Measurements from ENCODE around the gene PDP2.

The PDP2 gene

DNA sequence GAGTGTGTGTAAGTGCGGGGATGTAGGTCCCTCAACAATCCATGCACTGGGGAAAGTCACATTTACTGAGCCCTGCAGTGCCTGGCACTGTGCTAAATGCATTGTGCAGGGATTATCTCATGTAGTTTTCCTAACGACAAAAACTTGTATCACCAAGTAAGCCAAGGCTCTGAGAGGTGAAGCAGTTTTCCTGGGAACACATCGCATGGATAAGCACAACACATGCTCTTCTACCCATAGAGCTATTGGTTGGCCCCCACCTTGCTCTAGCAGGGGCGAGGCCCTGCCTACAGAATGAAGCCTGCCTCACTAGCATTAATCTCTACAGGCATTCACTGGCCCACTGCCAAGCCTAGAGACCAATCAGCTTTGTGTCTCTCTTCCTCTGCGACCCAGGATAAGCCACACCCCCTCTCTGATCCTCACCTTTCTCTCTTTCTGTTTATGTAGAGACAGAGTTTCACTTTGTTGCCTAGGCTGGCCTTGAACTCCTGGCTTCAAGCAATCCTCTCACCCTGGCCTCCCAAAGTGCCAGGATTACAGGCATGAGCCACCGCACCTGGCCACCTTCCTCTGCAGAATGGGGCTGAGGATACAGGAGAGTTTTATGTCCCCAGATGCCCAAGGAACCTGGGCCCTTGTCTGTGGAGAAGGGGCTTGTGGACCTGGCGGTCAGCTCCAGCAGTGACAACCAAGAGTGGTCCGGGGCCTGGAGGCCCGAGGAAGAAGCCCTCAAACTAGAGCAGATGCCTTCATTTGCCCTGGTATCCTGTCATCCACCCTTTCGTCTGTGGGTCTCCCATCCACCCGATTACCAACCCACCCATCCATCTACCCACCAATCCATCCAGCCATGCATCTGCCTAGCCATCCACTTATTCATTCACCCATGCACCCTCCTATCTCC, 25.6 kb downstream of the PDP2 start:
- FAIRE-seq: no peak

DNA sequence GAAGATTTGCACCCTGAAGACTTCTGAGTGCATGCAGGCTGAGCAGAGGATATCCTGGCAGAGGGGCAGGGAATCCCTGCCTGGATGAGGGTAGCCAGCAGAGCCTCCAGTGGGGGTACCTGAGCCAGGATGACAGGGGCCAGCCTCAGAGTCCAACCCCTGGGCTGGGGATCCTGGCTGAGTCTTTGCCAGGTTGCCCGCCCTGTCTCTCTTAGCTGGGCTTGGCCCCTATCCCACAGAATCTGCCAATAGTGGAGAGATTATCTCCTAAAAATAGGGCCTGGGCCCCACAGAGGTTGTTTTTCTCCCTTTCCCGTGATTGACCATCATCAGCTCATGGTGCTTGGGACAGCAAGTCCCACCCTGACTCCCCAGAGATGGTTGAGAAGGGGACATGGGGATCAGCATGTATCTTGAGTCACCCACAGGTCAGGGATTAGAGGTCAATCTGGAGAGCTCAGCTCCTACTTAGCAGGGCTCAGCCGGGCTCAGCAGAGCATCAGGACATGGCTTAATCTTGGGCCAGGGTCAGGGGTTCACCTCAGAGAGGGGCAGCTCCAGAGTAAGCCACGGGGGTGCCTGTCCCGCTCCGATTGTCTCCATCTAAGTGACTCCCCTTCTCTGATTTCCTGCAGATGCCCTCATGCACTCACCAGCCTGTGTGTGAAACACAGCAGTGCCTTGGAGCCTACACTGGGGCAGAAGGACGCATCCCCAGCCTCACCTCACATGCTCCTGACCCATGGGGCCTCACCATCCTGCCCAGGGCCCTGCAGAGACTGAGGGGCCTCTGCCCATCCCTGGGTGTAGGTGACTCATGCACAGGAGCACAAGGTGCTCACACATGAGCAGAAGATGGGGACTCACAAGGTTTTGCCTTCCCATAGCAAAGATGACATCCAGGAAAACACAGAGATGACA, 26.9 kb downstream of the PDP2 start:
- FAIRE-seq: no peak

DNA sequence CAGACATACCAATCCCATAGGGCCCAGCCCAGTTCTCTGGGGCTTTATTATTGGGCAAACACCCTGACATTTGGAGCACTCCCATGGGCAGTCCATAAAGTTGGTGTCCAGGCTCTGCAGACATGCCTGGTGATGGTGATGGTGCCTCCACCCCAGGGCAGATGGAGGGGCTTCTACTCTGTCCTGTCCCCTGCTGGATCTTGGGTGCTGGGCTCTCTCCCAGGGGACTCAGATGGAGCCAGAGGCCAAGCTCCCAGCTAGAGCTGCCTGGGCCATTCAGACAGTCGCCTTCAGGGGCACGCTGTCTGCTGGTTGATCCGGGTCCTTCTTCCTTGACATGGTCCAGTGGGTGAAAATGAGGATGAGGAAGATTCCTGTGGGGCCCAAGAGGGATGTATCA, 27.8 kb downstream of the PDP2 start:
- FAIRE-seq: no peak

DNA sequence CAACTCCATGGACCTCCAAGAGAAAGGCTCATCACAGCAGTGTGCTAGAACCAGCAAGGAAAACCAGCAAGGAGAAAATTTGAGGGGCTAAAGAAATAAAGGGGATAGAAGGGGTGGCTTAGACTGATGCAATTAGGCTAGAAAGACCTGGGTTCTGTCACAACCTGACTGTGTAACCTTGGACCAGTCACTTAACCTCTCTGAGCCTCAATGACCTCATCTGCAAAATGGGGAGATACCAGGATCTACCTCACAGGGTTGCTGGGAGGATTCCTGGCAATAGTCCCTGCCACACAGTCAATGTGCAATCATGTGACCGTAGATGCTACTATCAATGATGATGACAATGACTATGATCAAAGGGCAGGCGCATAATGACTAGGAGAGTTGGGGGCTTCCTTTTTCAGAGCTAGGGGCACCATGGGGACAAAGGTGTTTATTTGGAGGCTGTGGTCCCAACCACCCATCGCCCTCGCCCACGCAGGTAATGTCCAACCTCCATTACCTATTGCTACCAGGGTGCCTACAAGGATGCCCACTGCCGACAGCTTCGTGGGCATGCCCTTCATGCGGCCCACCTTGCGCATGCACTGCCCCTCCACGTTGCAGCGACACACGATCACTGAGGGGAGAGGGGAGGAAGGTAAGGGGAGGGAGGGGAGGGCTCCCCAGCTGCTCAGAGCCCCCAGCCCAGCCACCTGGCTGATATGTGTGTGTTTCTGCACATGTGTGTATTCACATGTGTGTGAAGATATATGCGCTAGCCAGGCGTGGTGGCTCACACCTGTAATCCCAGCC, 28.6 kb downstream of the PDP2 start:
- FAIRE-seq: no peak

DNA sequence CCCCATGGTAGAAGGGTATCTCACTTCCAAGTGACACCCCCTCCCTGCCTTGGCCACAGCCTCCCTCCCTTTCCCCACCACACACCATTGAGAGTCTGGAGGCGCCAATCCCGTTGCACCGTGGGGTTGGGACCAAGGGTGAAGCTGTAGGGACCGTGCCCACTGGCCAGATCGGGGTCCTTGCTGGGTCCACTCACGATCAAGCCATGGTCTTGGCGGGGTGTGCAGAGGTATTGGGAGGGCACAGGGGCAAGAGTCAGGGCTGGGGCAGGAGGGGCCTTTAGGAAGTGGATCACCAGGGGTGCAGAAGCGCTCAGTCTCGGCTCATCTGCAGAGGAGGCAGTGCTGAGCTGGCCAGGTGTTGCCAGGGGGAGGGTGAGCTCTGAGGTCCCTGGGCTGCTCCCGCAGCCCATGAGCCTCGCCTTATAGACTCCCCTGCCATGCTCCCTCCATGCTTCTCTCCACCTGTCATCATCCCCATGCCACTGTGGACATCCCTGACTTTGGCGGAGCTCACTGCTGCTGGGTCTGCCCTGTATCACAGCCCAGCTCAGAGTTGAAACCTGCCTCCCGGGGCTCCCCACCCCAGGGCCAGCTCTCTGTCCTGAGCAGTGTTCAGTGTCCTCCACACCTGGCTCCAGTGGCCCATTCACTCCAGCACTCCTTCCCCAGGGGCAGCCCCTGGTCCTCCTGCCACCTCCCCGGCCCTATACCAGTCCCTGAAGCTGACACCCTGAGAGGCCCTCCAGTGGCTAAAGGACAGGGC, 30.0 kb downstream of the PDP2 start:
- no peak for FAIRE-seq

DNA sequence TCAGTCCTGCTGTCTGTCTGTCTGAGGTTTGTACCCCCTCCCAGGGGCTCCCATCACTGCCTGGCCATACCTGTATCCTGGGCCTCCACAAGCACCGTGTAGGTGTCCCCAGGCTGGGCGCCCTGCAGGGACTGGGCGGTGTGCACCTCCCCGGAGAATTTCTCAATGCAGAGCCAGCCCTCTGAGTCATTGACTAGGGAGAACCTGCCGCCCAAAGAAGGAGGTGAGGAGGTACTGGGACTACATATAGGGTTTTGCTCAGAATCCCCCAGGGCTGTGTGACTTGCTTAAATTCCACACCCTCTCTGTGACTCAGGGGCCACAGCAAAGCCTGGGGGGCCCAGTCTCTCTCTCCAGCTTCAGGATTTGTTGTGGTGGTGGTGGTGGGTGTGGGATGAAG, 30.8 kb downstream of the PDP2 start:
- no peak for FAIRE-seq

DNA sequence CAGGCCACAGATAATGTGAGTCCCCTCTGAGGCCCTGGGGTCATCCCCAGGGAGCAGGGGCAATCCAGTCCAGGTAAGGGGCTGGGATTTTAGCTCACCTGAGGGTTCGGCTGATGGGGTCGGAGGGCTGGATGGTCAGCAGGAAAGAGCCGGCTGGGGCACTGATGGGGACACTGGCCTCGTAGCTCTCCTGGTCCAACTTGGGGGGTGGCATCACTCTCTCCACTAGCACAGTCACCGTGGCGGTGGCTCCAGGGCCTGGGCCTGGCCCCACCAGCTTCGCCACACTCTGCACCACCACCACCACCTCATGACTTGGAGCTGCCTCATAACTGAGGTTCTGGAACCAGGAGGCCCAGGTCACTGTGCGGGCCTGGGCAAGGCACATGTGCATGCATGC, 31.5 kb downstream of the PDP2 start:
- no peak for FAIRE-seq

DNA sequence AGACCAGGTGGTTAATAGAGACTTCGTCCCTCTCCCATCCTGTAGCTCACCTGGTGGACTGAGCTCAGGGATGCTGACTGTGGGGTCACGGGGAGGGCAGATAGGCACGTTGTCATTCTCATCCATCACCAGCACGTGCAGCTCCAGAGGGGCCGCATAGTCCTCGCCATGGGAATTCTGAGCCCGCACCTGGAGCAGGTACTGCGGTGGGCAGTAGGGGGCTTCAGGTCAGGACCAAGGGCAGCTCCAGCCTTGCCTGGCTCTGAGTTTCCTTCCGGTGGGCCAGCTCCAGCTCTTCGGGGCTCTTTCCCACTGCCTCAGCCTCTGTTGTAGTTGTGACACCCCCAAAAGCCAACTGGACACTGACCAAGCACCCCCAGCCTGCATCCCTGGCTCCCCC, 32.8 kb downstream of the PDP2 start:
- no peak for FAIRE-seq

DNA sequence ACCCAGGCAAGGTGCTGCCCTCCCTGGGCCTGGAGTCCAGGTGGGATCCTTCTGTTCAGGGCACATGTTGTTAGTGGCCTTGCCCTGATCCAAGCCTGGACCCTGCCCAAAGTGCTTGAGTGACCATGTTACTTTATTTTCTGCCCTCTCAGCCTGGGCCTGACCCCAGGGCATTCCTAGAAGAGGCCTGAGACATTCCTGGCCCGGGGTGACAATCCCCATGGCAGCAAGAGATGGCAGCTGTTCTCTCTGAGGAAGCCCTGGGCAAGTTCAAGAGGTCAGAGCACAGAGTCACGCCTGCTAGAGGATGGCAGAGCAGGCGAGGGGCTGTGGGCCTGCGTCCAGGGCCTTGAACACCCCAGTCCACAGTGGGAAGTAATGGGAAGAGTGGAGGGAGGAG, 33.4 kb downstream of the PDP2 start:
- FAIRE-seq: no peak

DNA sequence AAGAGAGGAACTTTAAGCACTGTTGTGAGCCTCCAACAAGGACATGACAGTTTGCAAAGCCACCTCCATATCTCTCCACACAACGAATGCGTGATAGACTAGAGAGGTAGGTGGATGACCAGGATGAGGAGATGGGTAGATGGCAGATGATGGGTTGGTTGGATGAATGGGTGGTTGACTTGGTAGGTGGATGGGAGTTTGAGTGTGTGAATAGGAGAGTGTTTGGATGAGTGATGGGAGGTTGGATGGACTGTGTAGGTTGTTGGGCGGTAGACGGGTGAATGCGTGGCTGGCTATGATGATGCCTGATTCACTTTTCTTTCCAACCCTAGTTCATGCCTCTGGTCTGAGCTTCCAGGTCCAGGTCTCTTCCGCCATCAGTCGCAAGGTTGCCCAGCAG, 34.2 kb downstream of the PDP2 start:
- no peak for FAIRE-seq

DNA sequence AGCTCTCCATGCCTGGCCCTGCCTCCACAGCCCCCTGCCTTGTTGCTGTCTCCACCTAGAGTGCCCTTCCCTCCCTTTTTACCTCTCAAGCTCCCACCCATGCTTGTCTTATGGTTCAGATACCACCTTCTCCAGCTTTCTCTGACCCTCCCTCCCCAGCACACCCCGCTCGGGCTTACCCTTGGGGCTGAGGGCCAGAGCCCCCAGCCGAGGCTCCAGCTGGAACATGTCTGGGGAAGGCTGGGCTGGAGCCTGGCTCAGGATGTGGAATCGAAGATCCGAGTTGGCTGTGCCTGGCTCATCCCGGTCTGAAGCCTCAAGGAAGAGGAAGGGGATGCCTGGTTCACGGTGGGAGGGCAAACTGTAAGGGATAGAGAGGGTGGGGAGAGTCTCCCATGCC, 34.7 kb downstream of the PDP2 start:
- no peak for FAIRE-seq

DNA sequence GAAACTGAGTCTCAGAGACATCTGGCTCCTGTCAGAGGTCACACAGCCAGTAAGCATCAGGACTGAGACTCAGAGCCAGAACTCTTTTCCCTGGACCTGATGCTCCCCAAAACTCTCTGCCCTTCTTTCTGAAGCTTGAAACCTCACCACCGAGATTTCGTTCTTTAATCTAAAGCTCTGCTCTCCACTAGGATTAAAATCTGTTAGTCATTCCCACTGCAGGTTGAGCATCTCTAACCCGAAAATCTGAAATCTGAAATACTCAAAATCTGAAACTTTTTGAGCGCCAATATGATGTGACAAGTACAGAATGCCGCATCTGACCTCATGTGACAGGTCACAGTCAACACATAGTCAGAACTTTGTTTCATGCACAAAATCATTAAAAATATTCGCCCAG, 36.2 kb downstream of the PDP2 start:
- FAIRE-seq: no peak

DNA sequence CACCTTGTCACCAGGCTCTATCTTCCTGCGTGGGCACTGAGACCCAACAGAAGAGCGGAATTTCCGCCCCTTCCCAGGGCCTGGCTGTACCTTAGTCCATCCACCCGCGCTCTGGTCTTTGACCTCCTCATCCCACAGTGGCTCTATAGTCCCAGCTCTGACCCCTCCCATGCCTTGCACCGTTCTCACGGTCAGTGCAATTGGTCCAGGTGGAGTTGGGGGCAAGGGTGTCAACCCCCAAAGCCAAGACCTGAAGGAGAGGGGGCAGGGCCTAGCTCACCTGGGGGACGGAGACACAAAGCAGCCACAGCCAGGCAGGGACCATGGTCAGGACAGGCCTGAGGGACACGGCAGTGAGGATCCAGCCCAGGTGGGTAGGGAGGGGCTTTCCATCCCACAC, 37.4 kb downstream of the PDP2 start:
- no peak for FAIRE-seq

DNA sequence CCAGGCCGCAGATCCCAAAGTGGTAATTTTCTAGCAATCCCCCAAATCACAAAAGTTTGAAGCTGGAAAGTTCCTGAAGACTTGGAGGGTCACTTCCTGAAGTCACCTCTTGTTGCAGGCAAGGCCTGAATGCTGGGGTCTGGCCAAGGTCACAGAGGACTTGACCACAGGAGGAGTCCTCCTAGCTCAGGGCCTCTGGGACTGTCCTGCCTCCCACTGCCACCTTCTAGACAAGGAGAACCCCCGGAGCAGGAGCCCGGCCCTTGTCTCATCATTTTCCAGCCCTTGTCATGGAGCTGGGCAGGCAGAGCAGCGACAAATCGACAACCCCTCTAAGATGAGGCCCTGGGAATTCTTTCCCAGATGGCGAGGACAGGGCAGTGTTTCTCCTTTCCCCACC, 38.0 kb downstream of the PDP2 start:
- FAIRE-seq: no peak

DNA sequence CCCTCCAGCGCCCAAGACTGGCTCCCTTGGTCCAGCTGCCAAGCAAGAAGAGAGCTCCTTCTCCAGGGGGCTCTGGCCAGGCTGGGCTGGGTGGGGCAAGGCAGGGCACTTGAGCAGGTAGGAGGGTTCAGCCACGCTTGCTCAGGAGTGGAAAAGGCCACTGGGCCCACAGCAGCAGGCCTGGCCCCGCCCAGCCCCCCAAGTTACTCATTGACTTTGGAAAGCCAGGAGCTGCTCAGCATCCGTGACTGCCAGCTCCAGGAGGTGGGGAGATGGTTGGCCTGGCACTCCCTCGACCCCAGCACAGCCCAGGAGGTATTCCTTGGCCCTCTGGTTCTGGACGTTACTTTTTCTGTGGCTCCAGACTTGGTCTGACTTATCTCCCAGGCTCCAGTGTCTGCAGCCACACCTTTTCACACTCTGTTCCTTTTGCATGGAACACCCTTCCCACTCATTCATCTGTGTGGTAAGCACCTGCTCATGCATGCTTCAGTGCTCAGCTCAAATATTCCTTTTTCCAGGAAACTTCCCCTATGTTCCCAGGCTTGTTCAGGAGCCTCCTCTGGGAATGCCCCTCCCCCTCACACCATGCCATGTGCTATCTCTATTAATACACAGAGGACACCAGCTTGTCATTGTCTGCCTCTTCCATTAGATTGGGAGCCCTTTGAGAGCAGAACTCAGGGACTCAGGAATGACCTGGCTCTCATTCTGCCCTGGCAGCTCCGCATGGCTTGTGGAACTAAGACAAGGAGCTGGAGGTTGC, 38.7 kb downstream of the PDP2 start, which contains the start of gene CDH16:
Gene CDH16 (minus strand): TSS at position 83 of the 766 bp plus-strand sequence. CDS start 820 bp downstream, outside the sequence.
- no peak for FAIRE-seq

DNA sequence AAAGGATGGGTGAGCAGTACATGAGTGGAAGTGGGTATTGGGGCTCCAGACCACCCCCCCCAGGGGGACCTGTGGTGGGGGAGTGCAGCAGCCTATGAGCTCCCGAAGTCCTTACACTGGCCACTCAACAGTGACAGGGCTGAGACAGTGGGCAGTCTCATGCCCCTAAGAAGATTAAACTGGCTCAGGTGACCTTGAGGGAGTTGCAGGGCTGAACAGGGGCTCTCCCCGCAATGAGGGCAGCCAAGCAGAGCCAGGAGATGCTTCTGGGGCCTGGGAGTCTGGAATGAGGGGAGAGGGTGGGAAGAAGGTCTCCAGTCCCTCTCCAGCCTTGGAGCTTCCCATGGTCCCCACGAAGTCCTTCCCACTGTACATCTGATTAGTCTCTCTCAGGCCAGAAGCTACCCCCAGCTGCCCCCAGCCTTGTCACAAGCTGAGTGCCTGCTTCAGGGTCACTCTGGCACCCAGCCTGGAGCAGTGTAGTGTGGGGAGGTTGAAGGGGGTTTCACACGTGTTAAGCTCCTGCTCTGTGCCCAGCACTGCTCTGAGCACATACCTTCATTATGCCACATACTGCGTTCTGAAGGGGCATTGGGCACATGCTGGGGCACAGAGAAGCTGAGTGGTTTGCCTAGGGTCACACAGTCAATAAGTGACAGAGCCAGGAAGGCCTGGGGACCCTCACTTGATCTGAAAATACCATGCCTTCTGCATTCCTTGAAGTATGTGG, 39.4 kb downstream of the PDP2 start:
- no peak for FAIRE-seq

DNA sequence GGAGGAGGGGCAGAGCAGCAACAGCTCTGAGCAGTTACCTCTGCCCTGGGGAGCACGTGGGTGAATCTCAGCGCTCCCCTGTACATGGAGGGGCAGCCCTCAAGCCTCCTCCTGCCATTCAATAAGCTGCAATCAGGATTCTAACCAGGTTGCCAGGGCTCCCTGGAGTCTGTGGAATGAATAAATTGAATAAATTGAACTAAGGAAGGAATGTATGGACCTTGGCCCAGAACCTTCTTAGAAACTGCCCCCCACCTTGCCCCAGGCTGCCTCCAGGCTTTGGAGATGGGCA, 39.9 kb downstream of the PDP2 start:
- FAIRE-seq: no peak

DNA sequence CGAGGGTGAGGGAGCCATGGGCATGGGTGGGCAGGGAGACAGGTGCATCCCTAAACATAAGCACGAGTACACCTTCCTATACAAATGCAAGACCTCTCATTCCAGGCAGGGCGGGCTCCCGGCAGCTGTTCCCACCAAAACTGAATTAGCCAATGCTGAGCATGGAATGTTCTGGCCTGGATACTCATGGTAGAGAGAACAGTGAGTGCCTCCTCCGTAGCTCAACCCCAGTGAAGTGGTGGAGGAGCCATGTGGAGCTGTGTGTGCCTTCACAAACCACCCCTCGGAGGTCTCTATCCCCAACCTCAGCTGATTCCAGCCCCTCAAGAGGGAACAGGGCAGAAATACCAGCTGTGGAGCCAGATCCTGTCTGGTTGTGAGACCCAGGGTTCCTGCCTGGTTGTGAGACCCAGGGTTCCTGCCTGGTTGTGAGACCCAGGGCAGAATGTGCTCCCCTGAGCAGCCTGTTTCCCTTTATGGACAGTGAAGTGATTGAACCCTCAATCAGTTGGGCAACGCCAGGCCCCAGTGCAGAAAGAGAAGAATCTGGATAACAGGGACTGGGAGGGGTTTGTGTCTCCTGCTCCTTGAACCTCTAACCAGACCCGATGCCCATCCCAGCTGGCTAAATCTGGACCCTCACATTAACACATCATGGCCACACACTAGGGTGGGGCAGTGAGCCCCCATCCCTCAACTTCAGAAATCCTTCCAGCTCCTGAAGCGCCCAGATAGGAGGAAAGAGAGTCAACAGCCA, 40.8 kb downstream of the PDP2 start:
- no peak for FAIRE-seq

DNA sequence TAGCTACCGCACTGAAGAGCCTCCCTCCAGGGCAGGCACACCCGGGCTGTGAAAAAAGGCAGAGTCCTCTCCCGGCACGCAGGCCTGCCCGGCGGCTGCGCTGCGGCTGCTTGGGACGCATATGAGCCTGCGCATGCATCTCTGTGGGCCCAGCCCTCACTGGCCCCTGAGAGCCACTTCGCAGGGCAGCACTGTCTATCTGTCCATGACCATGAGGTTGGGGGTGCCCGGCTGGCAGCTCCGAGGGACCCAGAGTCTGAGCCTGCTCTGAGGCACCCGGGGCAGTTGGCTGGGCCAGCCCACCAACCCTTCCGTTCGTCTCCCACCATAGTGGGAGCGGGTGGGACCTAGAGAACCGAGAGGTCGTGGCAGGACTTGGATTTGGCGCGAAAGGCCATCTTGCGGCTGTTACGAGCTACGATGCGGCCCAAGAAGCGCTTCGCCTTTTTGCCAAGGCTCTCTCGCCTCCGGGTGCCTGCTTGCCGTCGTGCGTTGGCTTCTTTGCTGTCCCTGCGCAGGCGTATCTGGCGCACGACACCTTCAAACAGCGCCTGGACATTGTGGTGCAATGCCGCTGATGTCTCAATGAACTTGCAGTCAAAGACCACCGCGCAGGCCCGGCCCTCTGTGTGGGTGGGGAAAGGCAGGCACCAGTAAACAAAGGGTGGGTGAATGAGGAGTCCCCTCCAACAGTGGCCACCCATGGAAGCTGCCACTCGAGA, 41.6 kb downstream of the PDP2 start:
- FAIRE-seq: no peak
